GM18511 (cell line): ENCODE measurements around the gene PCA3.
"Not testable (repeated sequence)": the region's sequence is repeated elsewhere in the genome, so short reads cannot be mapped to it uniquely, and the experiment has no call there.

Experiments
- ATAC-seq: cut with Tn5 transposase; IDR thresholded peaks from one replicate; pipeline ENCODE4 v1.9.1; 2021; ENCODE audit warnings: mild to moderate bottlenecking, moderate library complexity; ENCODE audit not compliant: unreplicated experiment

PCA3 gene

DNA sequence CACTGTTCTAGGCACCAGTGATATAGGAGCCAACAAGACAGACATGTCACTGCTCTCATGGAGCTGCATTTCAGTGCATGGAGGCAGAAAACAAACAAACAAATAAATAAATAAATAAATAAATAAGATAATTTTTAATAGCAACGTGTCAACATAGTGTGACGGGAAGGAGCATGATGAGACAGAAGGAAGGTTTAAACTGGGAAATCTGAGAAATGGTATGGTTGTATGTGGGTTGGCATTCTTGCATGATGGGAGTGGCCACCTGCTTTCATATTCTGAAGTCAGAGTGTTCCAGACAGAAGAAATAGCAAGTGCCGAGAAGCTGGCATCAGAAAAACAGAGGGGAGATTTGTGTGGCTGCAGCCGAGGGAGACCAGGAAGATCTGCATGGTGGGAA lies at the start of gene PCA3:
Gene PCA3, plus strand, starts transcription at position 301 of the 400 bp plus-strand sequence.
- no peak for ATAC-seq

DNA sequence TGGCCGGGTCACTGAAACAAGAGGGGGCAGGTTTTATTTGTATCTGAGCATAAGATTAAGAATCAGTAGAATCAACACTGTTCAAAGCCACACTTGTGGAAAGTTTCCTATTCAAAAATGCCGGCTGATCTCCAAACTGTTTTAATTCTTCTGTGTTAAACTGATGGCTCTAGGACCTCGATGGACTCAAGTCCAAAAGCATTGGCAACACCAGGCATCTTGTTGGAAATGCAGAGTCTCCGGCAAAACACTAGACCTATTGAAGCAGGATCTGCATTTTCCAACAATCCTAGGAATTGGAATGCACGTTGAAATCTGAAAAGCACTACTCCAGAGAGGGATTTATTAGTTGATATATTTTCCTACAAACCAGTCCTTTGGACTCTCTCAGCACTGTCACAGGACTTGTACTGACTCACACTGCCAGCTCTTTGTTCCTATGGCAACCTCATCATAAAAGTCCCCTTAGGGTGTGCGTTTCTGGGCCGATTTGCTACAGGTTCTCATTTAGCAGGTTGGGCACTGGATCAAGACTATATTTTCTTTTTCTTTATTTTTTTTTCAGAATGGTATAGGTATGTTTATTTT lies 48.1 kb upstream of the PCA3 start:
- ATAC-seq, result no peak

DNA sequence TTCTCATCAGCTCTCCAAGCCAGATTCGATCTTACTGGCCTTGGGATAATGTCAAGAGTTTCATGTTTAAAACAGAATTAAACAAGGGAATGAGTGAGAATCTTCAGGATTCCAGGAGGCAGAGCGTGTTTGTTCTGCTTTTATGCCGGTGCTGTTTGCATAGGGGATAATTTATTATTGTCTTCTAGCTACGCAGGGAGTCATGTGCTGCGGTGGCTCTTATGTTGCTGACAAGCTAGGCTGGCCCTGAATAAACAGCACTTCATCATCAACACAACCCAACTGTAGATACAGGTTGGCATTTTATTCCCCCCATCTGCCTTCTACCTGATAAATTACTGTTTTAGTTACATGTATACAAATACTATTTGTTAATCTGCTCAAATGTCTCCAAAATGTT lies 47.1 kb upstream of the PCA3 start:
- no peak for ATAC-seq

DNA sequence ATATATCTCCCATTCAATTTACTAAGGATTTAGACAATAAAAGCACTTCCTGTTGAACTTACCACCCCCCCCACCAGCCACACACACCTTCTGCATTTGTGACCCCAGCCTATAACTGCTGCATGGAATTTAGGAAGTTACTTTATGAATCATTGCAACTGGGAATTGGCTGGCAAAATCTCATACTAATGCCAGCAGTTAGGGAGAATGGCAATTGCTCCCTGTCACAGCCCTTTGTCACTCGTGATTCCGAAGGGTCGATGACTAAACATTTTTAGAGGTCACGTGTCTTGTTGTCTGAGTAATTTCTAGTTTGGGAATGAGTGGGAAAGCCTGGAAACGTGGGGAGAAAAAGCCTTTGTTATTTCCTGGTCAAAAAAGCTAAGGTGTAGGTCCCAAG lies 46.6 kb upstream of the PCA3 start:
- ATAC-seq, result no peak

DNA sequence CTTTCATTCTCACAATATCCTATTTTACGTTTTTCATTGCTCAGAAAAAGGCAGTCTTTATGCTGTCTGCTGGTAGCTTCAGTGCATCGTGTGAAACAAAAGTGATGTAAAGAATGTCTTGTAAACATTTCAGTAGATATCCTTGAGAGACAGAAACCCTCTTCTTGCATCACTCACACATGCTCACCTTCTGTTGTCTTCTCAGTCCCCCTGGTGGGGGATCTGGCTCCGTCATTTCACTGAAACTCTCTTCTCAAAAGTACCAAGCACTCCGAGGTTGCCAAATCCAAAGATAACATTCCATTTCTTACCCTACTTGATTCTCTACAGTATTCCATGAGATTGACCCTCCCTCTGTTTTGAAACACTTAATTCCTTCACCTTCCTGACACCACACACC lies 46.1 kb upstream of the PCA3 start:
- no peak for ATAC-seq

DNA sequence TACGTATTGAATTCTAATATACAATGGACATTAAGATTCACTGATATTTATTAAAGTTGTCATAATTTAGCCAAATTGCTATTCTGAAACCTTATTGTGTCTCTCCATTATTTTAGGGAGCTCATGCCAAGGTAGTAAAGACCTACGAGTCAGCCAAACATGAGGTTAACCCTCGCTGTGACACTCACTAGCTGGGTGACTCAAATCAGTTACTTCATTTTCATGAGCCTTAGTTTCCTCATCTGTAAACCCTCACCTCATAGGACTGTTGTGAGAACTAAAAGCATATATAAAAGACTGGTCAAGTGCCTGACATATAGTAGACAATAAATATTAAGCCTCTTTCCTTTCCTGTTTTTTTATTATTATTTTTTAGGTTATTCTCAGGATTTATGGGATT lies 44.0 kb upstream of the PCA3 start:
- ATAC-seq, result no peak

DNA sequence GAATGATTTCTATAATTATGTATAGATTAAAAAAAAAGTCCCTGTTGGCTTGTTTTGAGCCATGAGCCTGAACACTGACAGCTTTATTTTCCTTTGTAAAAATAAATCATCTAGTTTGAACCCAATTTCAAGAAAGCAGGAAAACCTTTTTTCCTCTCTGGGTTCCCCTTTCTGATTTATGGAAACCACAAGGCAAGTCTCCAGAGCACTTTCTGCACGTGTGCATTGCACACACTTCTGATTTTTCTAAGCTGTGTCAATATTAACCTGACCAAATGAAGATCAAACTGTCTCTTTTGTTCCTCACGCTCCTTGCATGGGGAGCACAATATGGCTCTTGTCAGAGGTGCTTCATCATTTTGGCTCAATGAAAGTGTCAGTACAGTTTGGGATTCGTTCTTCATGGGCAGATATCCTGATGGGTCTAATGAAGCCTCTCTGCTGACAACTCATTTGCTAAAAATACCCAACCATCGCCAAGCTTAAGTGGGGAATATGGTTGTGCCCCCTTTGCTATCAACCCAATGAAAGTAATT lies 39.2 kb upstream of the PCA3 start:
- ATAC-seq, result no peak

DNA sequence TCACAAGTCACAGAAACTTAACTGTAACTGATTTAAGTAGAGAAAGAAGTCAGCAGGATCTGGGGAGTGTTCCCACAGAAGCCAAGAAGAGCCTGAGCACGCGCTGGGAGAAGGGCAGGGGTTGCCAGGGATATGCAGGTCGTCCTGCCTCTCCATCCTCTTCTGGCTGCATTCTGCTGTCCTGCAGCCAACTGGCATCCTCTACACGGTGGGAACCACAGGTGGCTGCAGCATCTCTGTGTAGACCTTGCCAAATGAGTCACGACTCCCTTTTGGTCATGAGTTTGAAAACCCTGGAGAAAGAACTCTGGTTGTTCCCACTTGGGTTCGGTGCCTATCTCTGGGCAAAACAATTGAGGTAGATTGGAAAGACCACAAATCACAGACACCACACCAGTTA lies 38.4 kb upstream of the PCA3 start:
- no peak for ATAC-seq

DNA sequence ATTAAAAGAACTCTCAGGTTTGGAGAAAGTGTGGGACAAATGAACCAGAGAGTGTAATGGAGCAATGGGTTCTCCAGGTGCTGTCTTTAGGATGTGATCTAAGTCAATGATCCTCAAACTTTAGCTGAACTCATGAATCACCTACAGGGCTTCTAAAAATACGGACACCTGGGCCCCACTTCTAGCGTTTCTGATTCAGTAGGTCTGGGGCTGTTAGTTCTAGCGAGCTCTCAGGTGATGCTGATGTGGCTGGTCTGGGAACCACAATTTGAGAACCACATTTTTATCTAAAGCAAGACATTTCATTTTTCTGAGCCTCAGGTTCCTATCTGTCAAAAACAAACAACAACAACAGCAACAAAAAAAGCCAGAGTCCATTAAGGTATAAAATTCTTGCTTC lies 35.1 kb upstream of the PCA3 start:
- ATAC-seq, result no peak

DNA sequence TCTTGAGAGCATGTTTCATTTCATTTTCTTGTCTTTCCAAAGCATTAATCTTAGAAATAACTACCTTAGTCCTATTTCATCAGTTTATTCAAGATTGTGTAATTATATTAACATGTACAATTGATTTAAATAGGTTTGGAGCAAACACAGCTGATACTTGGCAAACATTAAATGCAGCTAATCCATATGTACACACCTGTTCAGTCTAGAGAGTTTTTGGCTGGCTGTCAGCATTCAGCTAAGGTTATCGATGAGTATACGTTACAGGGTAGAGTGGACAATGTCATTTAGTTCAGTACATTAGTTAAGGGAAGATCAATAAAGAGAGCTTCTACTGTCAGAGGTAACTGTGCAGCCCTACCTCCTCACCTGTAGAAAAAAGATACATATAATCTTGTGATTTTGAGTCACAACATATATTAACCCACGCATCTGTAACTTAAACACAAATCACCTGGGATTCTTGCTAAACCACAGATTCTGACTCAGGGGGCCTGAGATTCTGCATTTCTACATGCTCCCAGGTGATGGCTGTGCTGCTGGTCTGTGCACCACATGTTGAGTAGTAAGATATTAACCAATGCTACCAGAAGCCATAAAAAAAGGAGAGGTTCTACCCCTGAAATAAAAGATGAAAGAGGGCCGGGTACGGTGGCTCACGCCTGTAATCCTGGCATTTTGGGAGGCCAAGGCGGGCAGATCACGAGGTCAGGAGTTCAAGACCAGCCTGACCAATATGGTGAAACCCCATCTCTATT lies 34.1 kb upstream of the PCA3 start:
- no peak for ATAC-seq

DNA sequence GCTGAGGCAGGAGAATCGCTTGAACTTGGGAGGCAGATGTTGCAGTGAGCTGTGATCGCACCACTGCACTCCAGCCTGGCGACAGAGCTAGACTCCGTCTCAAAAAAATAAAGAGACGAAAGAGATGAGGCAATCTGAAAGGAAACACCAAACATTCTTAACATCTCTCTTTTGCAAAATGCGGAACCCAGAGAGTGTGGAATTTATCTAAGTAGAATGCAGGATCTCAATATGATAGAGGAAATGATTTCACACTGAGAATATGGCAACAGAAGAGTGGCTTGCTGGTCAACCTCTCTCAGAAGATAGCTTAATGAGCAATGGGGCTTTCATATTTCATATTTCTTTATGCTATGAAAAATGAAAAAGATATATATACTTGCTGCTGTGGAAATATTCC lies 33.4 kb upstream of the PCA3 start:
- ATAC-seq, result no peak

DNA sequence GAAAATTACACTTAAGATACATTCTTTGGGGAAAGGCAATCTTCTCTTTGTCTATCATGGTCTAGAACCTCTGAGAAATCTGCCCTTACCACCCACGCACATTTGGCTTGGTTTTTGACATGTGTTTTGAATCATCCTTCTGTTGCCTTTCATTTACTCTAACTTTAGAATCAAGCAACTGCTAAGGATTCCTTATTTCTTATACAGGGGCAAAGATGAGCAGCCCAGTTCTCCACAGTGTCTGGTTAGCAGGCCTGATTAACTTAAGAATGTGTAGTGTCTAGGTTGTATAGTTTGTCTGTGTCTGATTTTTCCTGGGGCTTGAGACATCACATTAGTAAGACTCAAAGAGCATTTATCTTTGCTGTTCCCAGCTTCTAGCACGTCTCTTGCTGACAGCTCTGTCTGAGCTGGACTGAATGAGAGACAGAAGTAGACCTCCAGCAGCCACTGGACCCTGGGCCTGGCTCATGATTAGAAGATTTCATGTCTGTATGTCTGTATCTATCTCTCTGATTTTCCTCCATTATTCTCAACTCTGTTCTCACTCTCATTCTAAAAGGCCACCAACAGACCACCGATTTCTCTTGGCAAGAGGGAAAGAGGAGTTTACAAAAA lies 31.8 kb upstream of the PCA3 start:
- ATAC-seq, result no peak

DNA sequence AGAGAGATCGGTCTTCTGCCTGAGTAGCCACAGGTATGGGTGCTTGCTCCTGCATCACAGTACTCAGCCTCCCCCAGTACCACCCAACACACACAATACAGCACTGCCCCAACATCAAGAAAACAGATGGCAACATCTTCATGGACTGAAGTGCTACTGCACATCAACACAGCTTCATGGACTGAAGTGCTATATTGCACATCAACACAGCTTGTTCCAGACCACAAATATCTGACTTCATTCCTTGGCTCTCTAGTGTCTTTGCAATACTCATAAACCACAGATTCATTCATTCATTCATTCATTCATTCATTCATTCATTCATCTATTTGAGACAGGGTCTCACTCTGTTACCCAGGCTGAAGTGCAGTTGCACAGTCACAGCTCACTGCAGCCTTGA lies 31.1 kb upstream of the PCA3 start:
- ATAC-seq, result no peak

DNA sequence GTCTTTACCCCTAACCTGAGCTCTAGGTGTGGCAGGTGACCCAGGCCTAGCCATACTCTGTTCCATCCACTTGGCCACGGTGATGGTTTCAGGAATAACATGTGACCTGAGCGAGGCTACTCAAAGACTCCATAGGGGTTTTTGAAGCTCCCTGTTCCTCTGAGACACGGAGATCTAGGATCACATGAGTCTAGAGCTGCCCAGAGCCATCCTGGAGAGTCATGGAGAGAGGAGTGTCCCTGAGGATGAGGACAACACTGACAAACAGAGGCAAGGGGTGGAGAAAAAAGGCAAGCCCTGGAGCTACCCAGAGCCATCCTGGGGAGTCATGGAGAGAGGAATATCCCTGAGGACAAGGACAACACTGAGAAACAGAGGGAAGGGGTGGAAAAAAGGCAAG lies 29.5 kb upstream of the PCA3 start:
- no peak for ATAC-seq

DNA sequence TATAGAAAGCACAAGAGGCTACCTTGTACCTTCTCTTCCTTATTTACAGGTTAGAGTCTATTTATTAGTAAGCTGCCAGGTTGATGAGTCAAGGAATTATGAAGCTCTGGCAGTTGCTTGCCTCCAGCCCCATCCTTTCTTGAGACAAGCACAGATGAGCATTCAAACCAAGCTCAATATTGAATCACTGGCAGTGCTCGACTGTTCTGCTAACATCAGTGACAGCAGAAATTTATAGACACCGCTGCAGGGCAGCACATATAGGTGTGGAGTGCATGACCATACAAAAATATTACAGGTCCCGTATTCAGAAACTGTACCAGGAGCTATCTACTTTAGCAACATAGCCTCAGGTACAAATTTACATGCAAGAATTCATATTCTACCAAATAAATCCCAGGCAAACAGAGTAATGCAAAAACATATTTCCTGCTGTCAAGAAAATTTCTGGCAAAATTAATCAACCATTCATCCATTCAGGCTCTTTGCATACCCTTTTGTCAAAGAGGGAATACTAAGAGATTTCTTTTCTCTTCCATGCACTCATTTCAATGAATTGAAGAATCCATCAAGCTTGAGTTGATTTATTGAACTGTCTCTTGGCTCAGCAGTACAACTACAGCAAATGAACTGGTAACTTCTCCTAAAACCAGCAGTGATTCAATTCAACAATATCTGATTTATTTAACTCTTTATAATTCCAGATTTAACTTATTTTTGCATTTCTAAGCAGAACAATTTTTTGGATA lies 26.9 kb upstream of the PCA3 start:
- ATAC-seq, result no peak

DNA sequence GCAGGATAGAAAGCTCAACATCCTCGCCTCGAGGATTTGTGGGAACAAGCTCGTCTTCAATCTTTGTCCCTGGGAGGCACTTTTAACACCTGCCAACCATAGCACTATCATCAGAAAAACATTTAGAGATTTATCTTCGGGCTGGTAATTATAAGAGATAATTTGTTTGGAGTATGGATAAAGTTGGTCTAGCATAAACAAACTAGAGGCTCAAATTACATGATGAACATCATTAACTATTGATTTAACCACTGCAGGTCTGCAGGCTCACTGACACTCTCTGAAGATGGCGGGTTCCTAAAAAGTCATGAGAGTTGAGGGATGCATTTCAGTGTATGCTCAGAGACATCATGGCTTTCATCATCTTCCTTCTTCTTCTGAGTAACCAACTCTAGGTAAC lies 25.8 kb upstream of the PCA3 start:
- no peak for ATAC-seq

DNA sequence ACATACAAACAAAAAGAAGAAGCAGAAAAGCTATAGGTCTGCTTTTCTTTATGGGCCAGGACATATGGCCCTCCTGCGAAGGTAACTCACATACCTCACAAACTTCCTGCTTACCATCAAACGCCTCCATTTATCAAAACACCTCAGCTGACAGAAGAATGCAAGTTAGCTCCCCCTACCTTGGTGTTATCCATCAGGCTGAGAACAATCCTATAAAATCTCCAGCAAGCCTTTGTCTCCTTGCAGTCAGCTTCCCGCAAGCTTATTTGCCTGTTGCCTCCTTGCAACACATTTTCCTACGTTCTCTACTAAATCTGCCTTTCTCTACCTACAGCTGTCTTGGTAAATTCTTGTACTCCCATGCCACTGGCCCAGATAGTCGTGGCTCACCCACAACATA lies 22.7 kb upstream of the PCA3 start:
- no peak for ATAC-seq

DNA sequence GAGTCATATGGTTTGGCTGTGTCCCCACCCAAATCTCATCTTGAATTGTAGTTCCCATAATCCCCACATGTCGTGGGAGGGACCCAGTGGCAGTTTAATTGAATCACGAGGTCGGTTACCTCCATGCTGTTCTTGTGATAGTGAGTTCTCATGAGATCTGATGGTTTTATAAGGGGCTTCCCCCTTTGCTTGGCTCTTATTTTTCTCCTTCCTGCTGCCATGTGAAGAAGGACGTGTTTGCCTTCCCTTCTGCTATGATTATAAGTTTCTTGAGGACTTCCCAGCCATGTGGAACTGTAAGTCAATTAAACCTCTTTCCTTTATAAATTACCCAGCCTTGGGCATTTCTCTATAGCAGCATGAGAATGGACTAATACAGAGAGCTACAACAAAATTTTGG lies 21.3 kb upstream of the PCA3 start:
- ATAC-seq, result not testable (repeated sequence)

DNA sequence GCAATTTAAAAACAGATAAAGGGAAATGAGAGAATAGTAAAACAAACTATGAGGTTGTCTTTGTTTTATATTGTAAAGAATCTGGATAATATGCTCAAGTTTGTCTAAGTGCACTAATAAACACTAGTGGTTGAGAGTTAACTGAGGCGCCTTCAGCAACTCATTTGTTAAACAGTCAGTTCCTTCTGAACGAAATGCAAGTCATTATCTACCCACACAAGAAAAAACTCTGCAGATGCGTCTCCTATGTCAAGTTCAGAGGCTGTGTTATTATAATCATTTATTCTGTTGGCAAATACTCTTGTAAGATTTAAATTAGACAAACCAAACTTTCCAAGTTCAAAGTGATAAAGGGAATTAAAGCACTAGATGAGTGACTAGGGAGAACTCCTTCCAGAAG lies 20.3 kb upstream of the PCA3 start:
- no peak for ATAC-seq

DNA sequence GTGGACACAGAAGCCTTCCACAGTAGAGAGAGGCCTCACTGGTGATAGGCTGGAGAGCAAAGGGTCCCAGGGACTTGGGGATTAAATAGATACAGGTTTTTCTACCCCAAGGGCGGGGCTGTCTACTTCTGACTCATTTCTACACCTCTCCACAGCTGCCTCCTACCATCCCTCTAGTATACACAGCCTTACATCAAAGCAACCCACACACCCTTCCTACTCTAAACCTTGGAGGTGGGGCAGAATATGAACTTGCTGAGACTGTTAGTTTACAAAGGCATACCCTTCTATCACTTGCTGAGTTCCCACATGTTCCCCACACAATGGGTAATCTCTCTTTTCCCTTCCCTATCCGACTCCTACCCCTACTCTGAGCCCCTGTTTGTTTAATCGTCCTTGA lies 19.9 kb upstream of the PCA3 start:
- no peak for ATAC-seq

DNA sequence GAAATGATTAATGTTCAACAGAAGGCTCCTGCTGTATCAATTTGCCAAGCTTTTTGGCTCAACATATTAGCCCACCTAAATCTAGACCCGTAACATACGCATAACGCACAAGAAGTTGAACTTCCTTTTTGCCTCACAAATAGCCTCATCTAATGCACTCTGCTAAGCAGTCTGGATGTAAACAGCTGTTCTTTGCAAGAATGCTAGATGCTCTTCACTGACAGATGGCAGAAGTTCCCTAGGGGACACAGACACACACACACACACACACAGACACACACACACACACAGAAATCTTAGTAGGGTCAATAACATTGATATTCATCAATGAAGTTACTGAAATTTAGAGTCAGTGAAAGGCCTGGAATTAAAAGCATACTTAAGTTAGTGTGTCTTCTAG lies 13.2 kb upstream of the PCA3 start:
- ATAC-seq, result no peak

DNA sequence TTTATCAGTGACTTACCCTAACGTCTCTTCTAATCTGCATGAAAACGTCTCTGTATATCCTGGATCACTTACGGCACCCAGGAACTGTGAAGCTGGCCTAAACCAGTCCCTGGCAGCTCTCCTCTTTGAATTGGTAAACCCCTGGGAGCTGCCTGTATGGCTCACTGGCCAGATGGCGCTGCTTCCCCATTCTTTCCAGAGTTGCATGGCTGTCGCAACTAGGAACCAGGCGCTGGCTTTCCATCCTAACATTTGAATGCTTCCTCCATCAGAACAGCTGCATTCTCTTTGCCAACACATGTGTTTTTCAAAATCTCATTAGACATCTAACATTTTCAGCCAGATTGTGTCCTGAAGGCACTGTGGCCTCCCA lies 8.0 kb upstream of the PCA3 start:
- ATAC-seq, result peak; percentile 22
